Hepatocyte (in vitro differentiated cells): ENCODE results near the gene DTNBP1. TPM values are rescaled to one million over a fixed set of nuclear protein-coding genes. Genes with fewer than 3 reads are reported as not detected.
"Not testable (repeated sequence)": the region's sequence is repeated elsewhere in the genome, so short reads cannot be mapped to it uniquely, and the experiment has no call there.

Source experiments
- DNase-seq: peaks from one replicate; pipeline ENCODE4 v3.0.0-alpha.2; 2016; ENCODE audit warnings: low spot score
- H2AFZ ChIP-seq: fragments of 200-600 bp; sonication (generic); 2 replicates; pipeline ENCODE4 v1.6.0; 2016; ENCODE audit warnings: antibody characterized with exemption, mild to moderate bottlenecking
- H3K27ac ChIP-seq: fragments of 200-600 bp; sonication (generic); 2 replicates; pipeline ENCODE4 v1.5.1; 2016; ENCODE audit warnings: mild to moderate bottlenecking
- H3K27me3 ChIP-seq: fragments of 200-600 bp; sonication (generic); 2 replicates; pipeline ENCODE4 v1.6.1; 2016
- H3K36me3 ChIP-seq: fragments of 200-600 bp; sonication (generic); replicated peaks from 2 replicates; pipeline ENCODE4 v1.5.1; 2016; ENCODE audit warnings: low read depth; ENCODE audit not compliant: insufficient read depth
- H3K4me1 ChIP-seq: fragments of 200-600 bp; sonication (generic); 2 replicates; pipeline ENCODE4 v1.5.1; 2016; ENCODE audit warnings: mild to moderate bottlenecking, moderate library complexity; ENCODE audit not compliant: insufficient read depth
- H3K4me2 ChIP-seq: fragments of 200-600 bp; sonication (generic); 2 replicates; pipeline ENCODE4 v1.6.0; 2016
- H3K4me3 ChIP-seq: fragments of 200-600 bp; sonication (generic); 2 replicates; pipeline ENCODE4 v1.5.1; 2016; ENCODE audit warnings: mild to moderate bottlenecking
- H3K79me2 ChIP-seq: fragments of 200-600 bp; sonication (generic); 2 replicates; pipeline ENCODE4 v1.6.0; 2017; ENCODE audit warnings: mild to moderate bottlenecking
- H3K9me2 ChIP-seq: fragments of 200-600 bp; sonication (generic); replicated peaks from 2 replicates; pipeline ENCODE4 v1.6.0; 2017; ENCODE audit warnings: mild to moderate bottlenecking; ENCODE audit not compliant: insufficient read depth
- H3K9me3 ChIP-seq: fragments of 200-600 bp; sonication (generic); 2 replicates; pipeline ENCODE4 v1.5.1; 2016; ENCODE audit warnings: low read depth, mild to moderate bottlenecking
- H4K20me1 ChIP-seq: fragments of 200-600 bp; sonication (generic); 2 replicates; pipeline ENCODE4 v1.6.0; 2016; ENCODE audit warnings: mild to moderate bottlenecking; ENCODE audit not compliant: insufficient read depth, poor library complexity, severe bottlenecking
- CTCF ChIP-seq: fragments of 200-600 bp; sonication (generic); IDR thresholded peaks from 2 replicates; pipeline ENCODE4 v1.5.1; 2016; ENCODE audit warnings: antibody characterized with exemption, mild to moderate bottlenecking; ENCODE audit not compliant: poor library complexity
- EZH2 ChIP-seq: fragments of 200-600 bp; sonication (generic); IDR thresholded peaks from 2 replicates; pipeline ENCODE4 v1.6.1; 2016; ENCODE audit warnings: antibody characterized with exemption, mild to moderate bottlenecking, borderline replicate concordance
- EZH2phosphoT487 ChIP-seq: fragments of 200-600 bp; sonication (generic); IDR thresholded peaks from one replicate; pipeline ENCODE4 v1.6.1; 2018; ENCODE audit warnings: antibody characterized with exemption, mild to moderate bottlenecking, low read depth, moderate library complexity; ENCODE audit not compliant: unreplicated experiment, severe bottlenecking
- WGBS: methylation state at CpG from one replicate; pipeline ENCODE4 v1.1.6; 2016; ENCODE audit warnings: low lambda C conversion rate; ENCODE audit errors: missing lambda C conversion rate; 5-methylcytosine and 5-hydroxymethylcytosine counted together
- polyA plus RNA-seq: library from polyadenylated mRNA; unstranded; fragments of >200 nt; fragmentation: Nextera tagmentation; extraction: Ambion mirVana; gene quantifications from 2 replicates; pipeline ENCODE4 v1.2.1, GENCODE V29; 2016
- total RNA-seq: library from RNA; depleted of rRNA; stranded (reverse); fragments of >200 nt; gene quantifications from 2 replicates; pipeline ENCODE4 v1.2.3, GENCODE V29; 2014

Gene DTNBP1
- total and polyA plus RNA-seq, 2 experiments from 2014 or later = 3.4 to 25.6 TPM

DNA sequence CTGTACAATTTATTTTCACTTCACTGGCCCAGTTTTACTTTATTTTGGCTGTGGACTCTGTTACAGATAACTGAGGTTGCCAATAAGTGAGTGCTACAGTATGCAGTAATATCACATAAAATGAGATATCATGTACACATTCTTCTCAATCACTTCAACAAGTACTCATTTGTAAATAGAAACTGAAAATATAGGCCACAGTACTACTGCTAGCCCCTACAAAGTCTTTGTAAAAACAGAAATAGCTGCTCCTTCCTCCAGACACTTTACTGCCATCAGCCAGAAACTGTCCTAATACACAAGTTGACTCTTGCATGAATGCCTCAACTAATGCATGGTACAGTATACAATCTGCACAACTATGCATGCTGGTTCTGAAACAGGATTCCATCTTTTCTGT, 9.2 kb downstream of the DTNBP1 start:
- Histone ChIP-seq H3K27me3 (no peaks in the 10 kb centered on the region), H3K4me2 (no peak overlapping the region), H3K36me3 (no peaks in the 10 kb centered on the region), H3K9me2 (no peaks in the 10 kb centered on the region), H4K20me1 (no peaks in the 10 kb centered on the region), H2AFZ (no peak overlapping the region), H3K27ac (no peak overlapping the region), H3K4me1 (no peaks in the 10 kb centered on the region), H3K9me3 (no peaks in the 10 kb centered on the region), H3K79me2 (peaks cover 30% of the 10 kb centered on the region), H3K4me3 (no peak overlapping the region)
- DNase-seq = no peak
- no peak for TF ChIP-seq CTCF
- no peak for TF ChIP-seq EZH2
- no peak for TF ChIP-seq EZH2phosphoT487

DNA sequence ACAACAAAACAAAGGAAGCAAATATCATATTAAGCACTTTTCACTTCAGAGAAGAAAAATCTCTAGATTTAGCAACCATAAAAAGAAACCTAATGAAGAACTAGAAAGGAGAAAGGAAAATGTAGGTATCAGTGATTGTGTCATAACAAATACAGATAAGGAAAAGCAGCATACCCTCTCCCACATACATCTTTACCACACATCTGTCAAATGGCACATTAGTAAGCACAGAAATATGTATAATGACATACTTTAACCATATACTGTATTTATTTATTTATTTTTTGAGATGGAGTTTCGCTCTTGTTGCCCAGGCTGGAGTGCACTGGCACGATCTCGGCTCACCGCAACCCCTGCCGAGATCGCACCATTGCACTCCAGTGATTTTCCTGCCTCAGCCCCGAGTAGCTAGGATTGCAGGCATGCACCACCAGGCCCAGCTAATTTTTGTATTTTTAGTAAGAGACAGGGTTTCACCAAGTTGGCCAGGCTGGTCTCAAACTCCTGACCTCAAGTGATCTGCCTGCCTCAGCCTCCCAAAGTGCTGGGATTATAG, 12.7 kb downstream of the DTNBP1 start:
- not testable (repeated sequence) for H3K9me2 ChIP-seq, H3K27ac ChIP-seq, H3K4me2 ChIP-seq, H3K4me3 ChIP-seq, H4K20me1 ChIP-seq, H3K4me1 ChIP-seq, H3K9me3 ChIP-seq, H3K27me3 ChIP-seq, DNase-seq, H2AFZ ChIP-seq, H3K36me3 ChIP-seq
- peaks cover 33% of the 10 kb centered on the region for H3K79me2 ChIP-seq
- 88% methylated on average over 7 of the region's 7 CpGs for WGBS

DNA sequence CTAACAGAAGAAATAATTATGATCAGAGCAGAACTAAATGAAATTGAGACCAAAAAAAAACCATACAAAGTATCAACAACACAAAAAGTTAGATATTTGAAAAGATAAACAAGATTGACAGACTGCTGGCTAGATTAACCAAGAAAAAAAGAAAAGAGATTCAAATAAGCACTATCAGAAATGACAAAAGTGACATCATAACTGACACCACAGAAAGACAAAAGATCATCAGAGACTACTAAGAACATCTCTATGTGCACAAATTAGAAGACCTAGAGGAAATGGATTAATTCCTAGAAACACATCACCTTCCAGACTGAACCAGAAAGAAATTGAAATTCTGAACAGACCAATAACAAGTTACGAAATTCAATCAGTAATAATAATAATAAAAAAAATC, 17.9 kb downstream of the DTNBP1 start:
- Histone ChIP-seq H3K36me3 (no peaks in the 10 kb centered on the region), H3K9me3 (no peaks in the 10 kb centered on the region), H3K27me3 (no peaks in the 10 kb centered on the region), H3K4me2 (no peak overlapping the region), H3K27ac (no peak overlapping the region), H3K9me2 (no peaks in the 10 kb centered on the region), H2AFZ (no peak overlapping the region), H3K4me1 (no peaks in the 10 kb centered on the region), H4K20me1 (no peaks in the 10 kb centered on the region), H3K4me3 (no peak overlapping the region), H3K79me2 (peaks cover 30% of the 10 kb centered on the region)
- no peak for DNase-seq
- WGBS = 96% methylated on average over 1 of the region's 1 CpG
- no peak for TF ChIP-seq EZH2
- no peak for TF ChIP-seq CTCF
- no peak for TF ChIP-seq EZH2phosphoT487

GRCh38 chr6:15643542-15643941, 19.3 kb downstream of the DTNBP1 start:
- Histone ChIP-seq H4K20me1 (no peaks in the 10 kb centered on the region), H3K79me2 (peaks cover 30% of the 10 kb centered on the region), H3K9me3 (peaks cover under 1% of the 10 kb centered on the region), H3K4me3 (no peak overlapping the region), H3K36me3 (no peaks in the 10 kb centered on the region), H3K4me1 (no peaks in the 10 kb centered on the region), H3K27me3 (no peaks in the 10 kb centered on the region), H3K4me2 (no peak overlapping the region), H2AFZ (no peak overlapping the region), H3K27ac (no peak overlapping the region), H3K9me2 (no peaks in the 10 kb centered on the region)
- DNase-seq = no peak
- 100% methylated on average over 2 of the region's 2 CpGs for WGBS
- TF ChIP-seq EZH2 (no peak), EZH2phosphoT487 (no peak), CTCF (no peak)
